Psoas muscle (tissue), 8 donors: ENCODE results near the gene CSTPP1. TPM values are rescaled to one million over a fixed set of nuclear protein-coding genes. Genes with fewer than 3 reads are reported as not detected.

Source experiments
- ATAC-seq, 4 donors: fragments of 200-7000 bp; cut with Tn5 transposase; one replicate each; pipeline ENCODE4 v1.9.1; 2020; ENCODE audit warnings: moderate library complexity in 3 of 4, mild to moderate bottlenecking in 2 of 4
- DNase-seq, 2 donors: peaks; one replicate each; pipeline ENCODE4 v3.0.0-alpha.2; 2020
- H3K27ac ChIP-seq: fragments of 200-600 bp; one replicate; pipeline ENCODE4 v1.8.0; 2022
- H3K27me3 ChIP-seq, 3 donors: fragments of 200-600 bp in 1 of 3; one replicate each; pipeline versions ENCODE4 v1.6.1 to v1.8.0; 2013 to 2022; ENCODE audit warnings: low read length in 2 of 3, mild to moderate bottlenecking in 2 of 3, moderate library complexity in 1 of 3; ENCODE audit not compliant: insufficient read depth in 3 of 3
- H3K36me3 ChIP-seq, 2 donors: fragments of 200-600 bp in 1 of 2; one replicate each; pipeline versions ENCODE4 v1.6.1 to v1.8.0; 2013 to 2022; ENCODE audit warnings: low read depth in 1 of 2, mild to moderate bottlenecking in 1 of 2, moderate library complexity in 1 of 2; ENCODE audit not compliant: insufficient read depth in 1 of 2
- H3K4me1 ChIP-seq: fragments of 200-600 bp; one replicate; pipeline ENCODE4 v1.8.0; 2022
- H3K4me3 ChIP-seq: fragments of 200-600 bp; one replicate; pipeline ENCODE4 v1.8.0; 2022; ENCODE audit warnings: mild to moderate bottlenecking
- H3K9me3 ChIP-seq: fragments of 200-600 bp; one replicate; pipeline ENCODE4 v1.8.0; 2022
- CTCF ChIP-seq: fragments of 200-600 bp; IDR thresholded peaks from one replicate; pipeline ENCODE4 v1.8.0; 2022; ENCODE audit warnings: antibody characterized with exemption
- WGBS, 3 donors: extraction: QIAGEN DNeasy Blood & Tissue Kit; methylation state at CpG; one replicate each; pipeline versions ENCODE4 v1.1.6 to v1.1.7; 2013; 5-methylcytosine and 5-hydroxymethylcytosine counted together
- intact Hi-C, 2 donors: fragments of 100-400 bp; cut with DNase I; formaldehyde crosslinking; loops; one replicate each; pipeline versions ENCODE4 v1.11.0 to v1.14.2; 2022
- polyA plus RNA-seq, 3 donors: library from polyadenylated mRNA; stranded (reverse); fragments of 200-250 nt; gene quantifications; one replicate each; pipeline ENCODE4 v1.2.3, GENCODE V29; 2013
- total RNA-seq, 4 donors: library from RNA; stranded (reverse); fragmentation: NEBNext Ultra II Directional in 2 of 4; extraction: Animal tissue kit (Norgen Biotek cat#: 25700) in 2 of 4; gene quantifications; one replicate each; pipeline versions ENCODE4 v1.2.1 to v1.2.4, GENCODE V29; 2021 to 2023
- donor health status: healthy with polysubstance abuse.
- donor health status: DM: no; HTN: no; CAD: no; lungs with moderate emphysema.
- donor health status: Bipolar disorder and iron deficiency.
- donor health status: healthy.
- donor health status: DM: yes; HTN: yes; CAD: no.
- donor health status: DM: no; HTN: no; CAD: no.
- donor health status: DM: no; HTN: no; CAD: no.
- donor health status: DM: yes; HTN: yes; CAD: no.

The CSTPP1 gene
- total and polyA plus RNA-seq, 7 donors = 5.1 to 10.0 (median 6.9) TPM

DNA sequence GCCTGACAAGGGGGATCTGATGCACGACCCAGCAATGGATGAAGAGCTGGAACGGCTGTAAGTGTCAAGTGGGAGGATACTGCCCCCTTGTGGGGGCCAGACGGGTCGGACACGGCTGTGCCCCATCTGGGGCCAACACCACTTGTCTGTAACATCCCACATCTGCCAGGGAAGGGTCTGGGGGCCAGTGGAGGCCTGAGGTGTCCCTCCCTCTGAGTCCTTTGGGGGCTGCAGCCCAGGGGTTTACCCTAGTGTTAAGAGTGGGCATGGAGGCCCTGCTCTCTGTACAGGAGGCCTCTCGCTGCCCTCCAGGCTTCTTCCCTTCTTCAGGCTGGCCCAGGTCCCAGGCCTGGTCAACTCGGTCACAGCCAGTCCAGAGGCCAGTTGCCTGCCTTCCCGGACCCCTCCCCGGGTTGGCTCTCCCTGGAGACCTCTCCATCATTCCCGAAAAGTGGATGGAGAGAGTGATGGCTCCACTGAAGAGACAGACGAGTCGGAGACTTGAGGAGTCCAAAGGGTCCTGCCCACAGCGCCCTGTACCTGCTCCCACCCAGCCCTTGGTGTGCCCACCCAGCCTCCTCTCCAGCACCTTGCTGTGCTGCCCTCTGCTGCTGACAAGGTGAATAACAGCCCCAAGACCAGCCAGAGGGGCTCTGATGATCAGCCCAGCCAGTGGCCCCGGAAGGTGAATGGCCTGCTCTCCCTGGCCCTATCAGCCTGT is 224.7 kb downstream of the CSTPP1 start:
- intact Hi-C loops = no loop called here

GRCh38 chr11:47161890-47162289 is 225.3 kb downstream of the CSTPP1 start:
- DNase-seq = no peak
- H3K27ac ChIP-seq = no peak overlapping the region
- intact Hi-C loops = no loop called here
- ATAC-seq = peak in 3 of 4 donors; percentile 1 to 17 (median 4)
- TF ChIP-seq CTCF = no peak
- no peaks in the 10 kb centered on the region for H3K27me3 ChIP-seq
- peaks cover 10% of the 10 kb centered on the region for H3K4me1 ChIP-seq
- no peak overlapping the region for H3K4me3 ChIP-seq
- H3K36me3 ChIP-seq = peaks cover 12 to 44% of the 10 kb centered on the region in 2 donors
- H3K9me3 ChIP-seq = no peaks in the 10 kb centered on the region
- WGBS, 3 donors = 27 to 42% (median 37%) methylated on average over 9 of the region's 9 CpGs

More for the DNA sequence above, 224.7 kb downstream of the CSTPP1 start:
- ATAC-seq (peak; percentile 69 to 78 (median 72)), DNase-seq (peak; percentile 55 to 86)
- Histone ChIP-seq H3K4me1 (peaks cover 10% of the 10 kb centered on the region), H3K27me3 (no peaks in the 10 kb centered on the region), H3K9me3 (no peaks in the 10 kb centered on the region), H3K4me3 (no peak overlapping the region), H3K27ac (no peak overlapping the region), H3K36me3 (peaks cover 7 to 38% of the 10 kb centered on the region in 2 donors)
- TF ChIP-seq CTCF = peak; percentile 70
- 21 to 33% (median 24%) methylated on average over 14 of the region's 14 CpGs for WGBS, 3 donors

- intact Hi-C loops = no loop called here
- no peak for TF ChIP-seq CTCF
- Histone ChIP-seq H3K4me1 (peaks cover 10% of the 10 kb centered on the region), H3K27ac (no peak overlapping the region), H3K36me3 (peaks cover 15 to 50% of the 10 kb centered on the region in 2 donors), H3K27me3 (no peaks in the 10 kb centered on the region), H3K4me3 (no peak overlapping the region), H3K9me3 (no peaks in the 10 kb centered on the region)
- DNase-seq = no peak
- ATAC-seq = peak; percentile 14 to 22 (median 18)
- WGBS, 3 donors = 33 to 47% (median 41%) methylated on average over 5 of the region's 5 CpGs
Observed at GRCh38 chr11:47162426-47162825, 225.9 kb downstream of the CSTPP1 start.

DNA sequence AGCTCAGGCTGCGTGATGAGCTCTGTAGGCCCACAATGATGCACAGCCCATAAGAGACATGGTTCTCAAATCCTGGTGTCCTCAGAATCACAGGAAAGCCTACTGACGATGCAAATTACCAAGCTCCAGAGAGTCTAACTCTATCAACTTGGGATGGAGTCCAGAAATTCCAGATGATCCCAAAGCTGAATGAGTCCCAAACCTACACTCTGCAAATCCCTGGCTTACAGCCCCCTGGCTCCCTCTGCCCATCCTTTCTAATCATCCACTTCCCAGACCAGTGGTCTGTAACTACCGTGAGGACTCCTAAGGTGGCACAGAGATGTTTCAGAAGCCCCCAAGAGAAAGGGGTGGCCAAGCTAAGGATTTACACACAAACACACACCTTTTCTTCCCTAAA is 226.6 kb downstream of the CSTPP1 start:
- WGBS, 3 donors = 15 to 39% (median 19%) methylated on average over 3 of the region's 3 CpGs
- DNase-seq = peak in 1 of 2 donors; percentile 1
- Histone ChIP-seq H3K27me3 (no peaks in the 10 kb centered on the region), H3K9me3 (no peaks in the 10 kb centered on the region), H3K27ac (no peak overlapping the region), H3K36me3 (peaks cover 15 to 57% of the 10 kb centered on the region in 2 donors), H3K4me1 (peaks cover 10% of the 10 kb centered on the region), H3K4me3 (no peak overlapping the region)
- intact Hi-C loops = no loop called here
- TF ChIP-seq CTCF = no peak
- ATAC-seq = no peak

DNA sequence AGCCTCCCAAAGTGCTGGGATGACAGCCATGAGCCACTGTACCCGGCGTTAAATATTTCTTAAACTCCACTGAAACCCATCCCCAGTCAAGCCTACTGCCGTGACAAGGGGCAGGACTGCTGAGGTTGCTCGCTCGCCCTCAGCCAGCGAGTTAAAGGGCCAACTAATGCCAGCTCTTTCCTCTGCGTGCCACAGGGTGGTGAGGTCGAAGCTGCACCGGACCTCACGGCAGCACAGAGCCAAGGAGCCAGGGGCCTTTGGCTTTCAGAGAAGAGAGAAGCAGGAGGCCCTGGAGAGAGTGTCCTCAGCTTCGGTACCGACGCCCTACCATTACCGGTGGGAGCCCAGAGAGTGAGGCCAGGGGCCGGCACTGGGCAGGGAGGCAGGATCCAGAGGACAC is 227.3 kb downstream of the CSTPP1 start:
- DNase-seq (peak in 1 of 2 donors; percentile 12), ATAC-seq (no peak)
- intact Hi-C loops = no loop called here
- Histone ChIP-seq H3K27me3 (no peaks in the 10 kb centered on the region), H3K9me3 (no peaks in the 10 kb centered on the region), H3K27ac (no peak overlapping the region), H3K4me3 (no peak overlapping the region), H3K36me3 (peaks cover 15 to 64% of the 10 kb centered on the region in 2 donors), H3K4me1 (peaks cover 12% of the 10 kb centered on the region)
- TF ChIP-seq CTCF = no peak
- 62 to 77% (median 67%) methylated on average over 15 of the region's 15 CpGs for WGBS, 3 donors
